Neuron (in vitro differentiated cells): ENCODE data around the gene SPG7.

Source experiments
- H2AFZ ChIP-seq: one replicate; pipeline ENCODE4 v1.6.1; 2013; ENCODE audit warnings: low read depth, mild to moderate bottlenecking, inconsistent platforms, low read length, moderate library complexity
- H3K27me3 ChIP-seq: one replicate; pipeline ENCODE4 v1.6.1; 2013; ENCODE audit warnings: low read length; ENCODE audit not compliant: insufficient read depth
- H3K36me3 ChIP-seq: one replicate; pipeline ENCODE4 v1.6.1; 2013; ENCODE audit warnings: low read length; ENCODE audit not compliant: insufficient read depth
- H3K4me1 ChIP-seq: one replicate; pipeline ENCODE4 v1.6.1; 2013; ENCODE audit warnings: low read length; ENCODE audit not compliant: insufficient read depth
- H3K4me3 ChIP-seq: 2 replicates; pipeline ENCODE4 v1.5.1; 2013; ENCODE audit warnings: mild to moderate bottlenecking, low read length, moderate library complexity
- H3K9me3 ChIP-seq: one replicate; pipeline ENCODE4 v1.6.1; 2013; ENCODE audit warnings: low read length

Gene SPG7

DNA sequence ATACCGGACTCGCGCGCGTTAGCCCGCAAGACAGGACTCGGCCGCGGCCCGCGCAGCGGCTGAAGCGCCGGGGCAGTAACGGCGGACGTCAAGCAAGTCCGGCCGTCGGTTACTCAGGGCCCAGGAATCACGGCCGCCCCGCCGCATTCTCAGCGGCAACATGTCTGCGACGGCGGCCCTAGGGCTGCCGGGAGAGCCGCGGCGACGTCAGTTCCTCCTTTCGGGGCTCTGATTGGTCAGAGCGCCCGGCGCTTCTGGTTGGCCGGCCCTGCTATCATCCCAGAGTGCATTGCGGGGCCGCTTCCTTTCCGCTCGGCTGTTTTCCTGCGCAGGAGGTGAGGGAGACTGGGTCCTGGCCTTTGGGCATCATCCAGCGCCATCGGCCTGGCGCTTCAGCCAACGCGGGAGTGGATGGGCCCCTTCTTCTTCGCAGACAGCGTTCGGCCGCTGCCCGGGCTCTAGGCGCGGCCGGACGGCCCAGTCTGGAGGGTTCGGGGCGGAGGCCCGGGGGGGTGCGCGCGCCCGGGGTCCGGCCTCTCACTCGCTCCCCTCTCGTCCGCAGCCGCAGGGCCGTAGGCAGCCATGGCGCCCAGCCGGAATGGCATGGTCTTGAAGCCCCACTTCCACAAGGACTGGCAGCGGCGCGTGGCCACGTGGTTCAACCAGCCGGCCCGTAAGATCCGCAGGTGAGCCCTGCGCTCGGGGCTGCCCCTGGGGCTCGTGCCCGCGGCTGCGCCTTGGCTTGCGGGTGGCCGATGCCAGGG, 52.4 kb downstream of the SPG7 start, which contains the start of gene RPL13:
Gene RPL13, plus strand, starts transcription at position 305 of the 764 bp plus-strand sequence. Its CDS starts 278 bp downstream, at position 583.
- H3K36me3 ChIP-seq: peaks cover 51% of the 10 kb centered on the region
- peak within 1 kb of the TSS; percentile 73 for H3K4me3 ChIP-seq
- H3K9me3 ChIP-seq: no peaks in the 10 kb centered on the region
- peak within 1 kb of the TSS; percentile 6 for H2AFZ ChIP-seq
- no peaks in the 10 kb centered on the region for H3K27me3 ChIP-seq
- H3K4me1 ChIP-seq: peaks cover 24% of the 10 kb centered on the region

DNA sequence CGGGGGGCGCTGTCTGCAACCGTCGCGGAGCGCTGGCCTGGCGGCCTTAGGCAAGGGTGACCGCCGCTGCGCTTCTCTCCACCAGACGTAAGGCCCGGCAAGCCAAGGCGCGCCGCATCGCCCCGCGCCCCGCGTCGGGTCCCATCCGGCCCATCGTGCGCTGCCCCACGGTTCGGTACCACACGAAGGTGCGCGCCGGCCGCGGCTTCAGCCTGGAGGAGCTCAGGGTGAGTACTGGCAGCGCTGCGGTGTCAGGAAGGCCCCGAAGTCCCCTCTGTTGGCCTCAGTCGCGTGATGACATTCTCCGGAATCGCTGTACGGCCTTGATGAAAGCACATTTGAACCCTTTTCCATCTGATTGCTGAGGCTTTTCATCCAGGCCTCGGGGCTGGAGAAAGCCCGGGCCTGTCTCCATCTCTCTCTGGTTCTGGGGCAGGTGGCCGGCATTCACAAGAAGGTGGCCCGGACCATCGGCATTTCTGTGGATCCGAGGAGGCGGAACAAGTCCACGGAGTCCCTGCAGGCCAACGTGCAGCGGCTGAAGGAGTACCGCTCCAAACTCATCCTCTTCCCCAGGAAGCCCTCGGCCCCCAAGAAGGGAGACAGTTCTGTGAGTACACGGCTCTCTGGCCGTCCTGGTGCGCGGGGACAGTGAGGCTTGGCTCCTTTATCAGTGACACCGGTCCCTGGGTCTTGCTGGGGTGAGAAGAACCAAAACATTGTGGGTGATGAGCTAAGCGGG, 53.1 kb downstream of the SPG7 start:
- Histone ChIP-seq H3K27me3 (no peaks in the 10 kb centered on the region), H2AFZ (no peak overlapping the region), H3K9me3 (no peaks in the 10 kb centered on the region), H3K4me1 (peaks cover 24% of the 10 kb centered on the region), H3K4me3 (peak overlapping the region; percentile 73), H3K36me3 (peaks cover 43% of the 10 kb centered on the region)

- no peak overlapping the region for H2AFZ ChIP-seq
- peaks cover 16% of the 10 kb centered on the region for H3K4me1 ChIP-seq
- no peaks in the 10 kb centered on the region for H3K27me3 ChIP-seq
- peak overlapping the region; percentile 73 for H3K4me3 ChIP-seq
- no peaks in the 10 kb centered on the region for H3K9me3 ChIP-seq
- H3K36me3 ChIP-seq: peaks cover 42% of the 10 kb centered on the region
These were observed 53.8 kb downstream of the SPG7 start for GRCh38 chr16:89561884-89562599.

GRCh38 chr16:89562939-89563338, 54.7 kb downstream of the SPG7 start:
- Histone ChIP-seq H3K4me1 (peaks cover 13% of the 10 kb centered on the region), H3K36me3 (peaks cover 40% of the 10 kb centered on the region), H2AFZ (no peak overlapping the region), H3K4me3 (no peak overlapping the region), H3K9me3 (no peaks in the 10 kb centered on the region), H3K27me3 (no peaks in the 10 kb centered on the region)

DNA sequence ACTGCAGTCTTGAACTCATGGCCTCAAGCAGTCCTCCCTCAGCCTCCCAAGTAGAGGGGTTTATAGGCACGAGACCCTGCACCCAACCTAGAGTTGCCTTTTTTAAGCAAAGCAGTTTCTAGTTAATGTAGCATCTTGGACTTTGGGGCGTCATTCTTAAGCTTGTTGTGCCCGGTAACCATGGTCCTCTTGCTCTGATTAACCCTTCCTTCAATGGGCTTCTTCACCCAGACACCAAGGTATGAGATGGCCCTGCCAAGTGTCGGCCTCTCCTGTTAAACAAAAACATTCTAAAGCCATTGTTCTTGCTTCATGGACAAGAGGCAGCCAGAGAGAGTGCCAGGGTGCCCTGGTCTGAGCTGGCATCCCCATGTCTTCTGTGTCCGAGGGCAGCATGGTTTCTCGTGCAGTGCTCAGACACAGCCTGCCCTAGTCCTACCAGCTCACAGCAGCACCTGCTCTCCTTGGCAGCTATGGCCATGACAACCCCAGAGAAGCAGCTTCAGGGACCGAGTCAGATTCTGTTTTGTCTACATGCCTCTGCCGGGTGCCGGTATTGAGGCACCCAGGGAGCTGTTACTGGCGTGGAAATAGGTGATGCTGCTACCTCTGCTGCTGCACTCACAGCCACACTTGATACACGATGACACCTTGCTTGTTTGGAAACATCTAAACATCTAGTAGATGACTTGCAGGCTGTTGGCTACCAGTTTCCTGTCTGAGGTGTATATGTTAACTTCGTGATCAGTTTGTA, 55.6 kb downstream of the SPG7 start:
- H3K9me3 ChIP-seq: no peaks in the 10 kb centered on the region
- peaks cover 13% of the 10 kb centered on the region for H3K4me1 ChIP-seq
- H3K27me3 ChIP-seq: no peaks in the 10 kb centered on the region
- no peak overlapping the region for H2AFZ ChIP-seq
- peaks cover 38% of the 10 kb centered on the region for H3K36me3 ChIP-seq
- H3K4me3 ChIP-seq: no peak overlapping the region

- Histone ChIP-seq H3K36me3 (peaks cover 38% of the 10 kb centered on the region), H3K27me3 (no peaks in the 10 kb centered on the region), H3K4me3 (no peak overlapping the region), H3K4me1 (peaks cover 11% of the 10 kb centered on the region), H2AFZ (no peak overlapping the region), H3K9me3 (no peaks in the 10 kb centered on the region)
These were observed 56.5 kb downstream of the SPG7 start for GRCh38 chr16:89564476-89565255.

- Histone ChIP-seq H3K36me3 (peaks cover 38% of the 10 kb centered on the region), H2AFZ (no peak overlapping the region), H3K4me3 (no peak overlapping the region), H3K27me3 (no peaks in the 10 kb centered on the region), H3K9me3 (no peaks in the 10 kb centered on the region), H3K4me1 (peaks cover 9% of the 10 kb centered on the region)
These were observed 57.0 kb downstream of the SPG7 start for GRCh38 chr16:89565256-89565505.

DNA sequence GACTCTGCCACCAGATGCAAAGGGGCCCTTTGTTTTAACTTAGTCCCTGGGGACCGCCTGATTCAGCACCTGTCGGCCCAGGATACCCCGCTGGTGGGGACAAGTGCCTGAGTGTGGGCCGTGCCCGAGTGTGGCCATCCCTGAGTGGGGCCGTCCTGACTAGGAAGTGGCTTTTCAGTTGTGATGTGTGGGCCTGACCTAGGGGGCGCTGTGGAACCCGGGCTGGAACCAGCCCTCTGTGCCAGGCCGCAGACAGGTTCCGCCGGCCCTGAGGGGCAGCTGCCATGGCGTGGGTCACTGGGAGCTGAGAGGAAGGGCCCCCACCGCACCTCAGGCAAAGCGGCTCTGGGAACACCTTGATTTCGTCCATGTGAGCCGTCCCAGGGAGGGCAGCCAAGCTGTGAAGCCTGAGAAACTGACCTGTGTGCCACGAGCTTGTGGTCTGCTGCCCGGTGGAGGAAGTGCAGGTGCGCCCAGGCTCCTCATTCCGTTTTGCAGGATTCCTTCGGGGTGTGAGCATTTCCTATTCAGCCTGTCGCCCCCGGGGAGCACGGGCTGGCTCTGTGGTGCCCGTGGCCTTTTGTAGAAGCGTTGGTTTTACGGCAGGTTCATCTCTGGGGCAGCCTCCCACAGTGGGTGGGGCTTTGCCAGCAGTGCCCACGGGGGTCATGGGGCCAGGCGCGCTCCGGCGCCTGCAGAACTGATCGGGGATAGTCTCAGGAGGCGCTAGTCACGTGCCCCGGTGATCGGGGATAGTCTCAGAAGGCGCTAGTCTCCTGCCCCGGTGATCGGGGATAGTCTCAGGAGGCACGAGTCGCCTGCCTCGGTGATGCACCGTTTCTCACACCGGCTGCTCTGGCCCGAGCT, 57.5 kb downstream of the SPG7 start:
- Histone ChIP-seq H3K4me1 (peaks cover 9% of the 10 kb centered on the region), H3K4me3 (no peak overlapping the region), H3K36me3 (peaks cover 38% of the 10 kb centered on the region), H3K27me3 (no peaks in the 10 kb centered on the region), H2AFZ (no peak overlapping the region), H3K9me3 (no peaks in the 10 kb centered on the region)

DNA sequence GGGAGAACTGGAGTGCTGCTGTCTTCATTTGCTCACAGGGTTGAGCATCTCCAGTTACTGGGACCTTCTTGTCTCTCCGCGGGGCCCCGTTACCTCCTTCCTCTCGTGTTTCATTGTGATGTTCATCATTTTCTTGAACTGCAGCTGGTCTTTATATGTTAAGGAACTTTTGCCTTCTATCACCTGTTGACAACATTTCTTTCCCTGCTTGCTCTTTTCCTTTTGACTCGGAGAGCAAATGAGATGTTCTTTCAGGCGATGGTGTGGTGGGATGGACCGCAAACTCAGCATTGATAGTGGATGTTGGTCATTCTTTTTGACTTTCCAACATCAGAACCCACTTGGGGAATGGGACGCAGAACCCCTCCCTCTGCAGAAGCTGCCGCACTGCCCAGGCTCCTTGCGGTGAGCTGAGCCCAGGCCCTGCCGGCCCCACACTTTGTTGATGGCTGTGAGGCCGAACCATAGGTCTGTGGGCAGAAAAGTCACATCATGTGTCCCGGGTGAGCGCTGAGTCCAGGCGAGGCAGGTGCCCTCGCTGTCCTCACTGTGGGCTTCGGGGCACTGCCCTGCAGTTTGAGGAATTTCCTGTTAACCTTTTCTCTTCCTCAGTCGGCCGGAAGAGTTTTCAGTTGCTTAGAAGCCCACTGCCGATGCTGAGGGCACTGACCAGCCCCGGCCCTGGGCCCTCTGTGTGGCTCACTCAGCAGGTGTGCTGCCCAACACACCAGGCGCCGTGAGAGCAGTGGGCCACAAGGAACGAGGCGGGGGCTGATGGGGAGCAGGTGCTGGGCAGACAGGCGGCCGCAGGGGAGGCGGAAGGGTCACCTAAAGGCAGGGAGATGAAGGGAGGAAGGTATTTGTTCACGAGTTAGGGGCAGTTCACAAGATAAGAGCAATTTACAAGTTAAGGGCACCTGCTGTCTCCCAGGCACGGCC, 59.7 kb downstream of the SPG7 start:
- H3K9me3 ChIP-seq: no peaks in the 10 kb centered on the region

DNA sequence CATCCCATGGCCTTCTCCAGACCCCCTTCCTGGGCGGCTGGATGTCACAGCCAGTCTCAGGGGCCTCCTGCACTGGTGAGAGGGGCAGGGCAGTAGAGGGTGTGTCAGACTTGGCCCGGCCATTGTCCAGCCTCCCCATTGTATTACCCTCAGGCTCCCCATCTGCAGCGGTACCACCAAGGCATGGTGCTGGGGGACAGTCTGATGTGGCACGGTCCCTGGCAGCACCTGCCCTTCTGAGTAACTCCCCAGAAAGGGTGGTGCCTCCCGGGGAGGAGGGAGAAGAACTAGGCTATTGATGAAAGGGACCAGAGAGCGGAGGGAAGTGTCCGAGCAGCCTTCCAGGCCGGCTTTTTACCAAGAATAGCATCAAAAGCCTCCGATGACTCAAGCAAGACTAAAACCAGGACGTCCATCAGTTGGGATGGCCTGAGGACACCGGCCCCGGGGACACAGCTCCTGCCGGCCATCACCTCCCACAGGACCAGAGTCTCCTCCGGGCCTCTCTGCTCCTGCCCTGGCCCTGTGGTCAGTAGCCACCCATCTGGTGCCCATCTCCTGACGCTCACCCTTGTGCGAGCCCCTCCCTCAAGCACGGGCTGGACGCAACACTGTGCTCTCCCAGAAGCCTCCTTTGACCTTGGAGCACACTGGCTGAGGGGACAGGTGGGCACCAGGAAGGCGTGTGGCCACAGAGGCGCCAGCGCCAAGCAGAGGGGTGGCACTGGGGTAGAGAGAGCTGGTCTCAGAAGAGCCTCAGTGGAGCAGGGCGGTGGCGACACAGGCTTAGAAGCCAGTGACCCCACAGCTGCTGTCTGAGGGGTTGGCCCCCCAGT, 61.5 kb downstream of the SPG7 start:
- H3K4me1 ChIP-seq: no peaks in the 10 kb centered on the region
- no peaks in the 10 kb centered on the region for H3K9me3 ChIP-seq
- H3K27me3 ChIP-seq: peaks cover 6% of the 10 kb centered on the region
- no peak overlapping the region for H2AFZ ChIP-seq
- peaks cover 2% of the 10 kb centered on the region for H3K36me3 ChIP-seq
- no peak overlapping the region for H3K4me3 ChIP-seq

More for the DNA sequence above, 59.7 kb downstream of the SPG7 start:
- no peaks in the 10 kb centered on the region for H3K27me3 ChIP-seq
- no peaks in the 10 kb centered on the region for H3K4me1 ChIP-seq
- no peak overlapping the region for H2AFZ ChIP-seq
- H3K4me3 ChIP-seq: no peak overlapping the region
- peaks cover 20% of the 10 kb centered on the region for H3K36me3 ChIP-seq
